ENCODE data around the gene LRRC75B. TPM values are rescaled to one million over a fixed set of nuclear protein-coding genes. Genes with fewer than 3 reads are reported as not detected.
"Not testable (repeated sequence)": the region's sequence is repeated elsewhere in the genome, so short reads cannot be mapped to it uniquely, and the experiment has no call there.

LRRC75B gene
- total RNA-seq, 2 experiments from 2014 or later, result 0.93 to 2.1 TPM

GRCh38 chr22:24595863-24596262 lies 3.0 kb upstream of the LRRC75B start:
- ChIA-PET CTCF (interaction anchor here (1.2 kb wide), 1 partner anchor 41 kb away, joined by 3 read pairs; the partner anchor contains the start of gene GUCD1), POLR2A (no interaction called here)
- Mint-ChIP-seq H3K27ac (no peak overlapping the region), H3K4me1 (peaks cover 17% of the 10 kb centered on the region), H3K27me3 (peaks cover 4% of the 10 kb centered on the region), H3K36me3 (ENCODE audit: low read depth) (no peaks in the 10 kb centered on the region), H3K9me3 (no peaks in the 10 kb centered on the region), H3K4me3 (no peak overlapping the region)
- DNase-seq, result no peak

GRCh38 chr22:24595228-24595627 lies 2.4 kb upstream of the LRRC75B start:
- ChIA-PET POLR2A (no interaction called here), CTCF (interaction anchor here (1.2 kb wide), 1 partner anchor 40 kb away, joined by 3 read pairs; the partner anchor contains the start of gene GUCD1)
- Mint-ChIP-seq H3K4me1 (peaks cover 13% of the 10 kb centered on the region), H3K27ac (no peak overlapping the region), H3K27me3 (peaks cover 4% of the 10 kb centered on the region), H3K36me3 (ENCODE audit: low read depth) (no peaks in the 10 kb centered on the region), H3K9me3 (no peaks in the 10 kb centered on the region), H3K4me3 (no peak overlapping the region)
- no peak for DNase-seq

DNA sequence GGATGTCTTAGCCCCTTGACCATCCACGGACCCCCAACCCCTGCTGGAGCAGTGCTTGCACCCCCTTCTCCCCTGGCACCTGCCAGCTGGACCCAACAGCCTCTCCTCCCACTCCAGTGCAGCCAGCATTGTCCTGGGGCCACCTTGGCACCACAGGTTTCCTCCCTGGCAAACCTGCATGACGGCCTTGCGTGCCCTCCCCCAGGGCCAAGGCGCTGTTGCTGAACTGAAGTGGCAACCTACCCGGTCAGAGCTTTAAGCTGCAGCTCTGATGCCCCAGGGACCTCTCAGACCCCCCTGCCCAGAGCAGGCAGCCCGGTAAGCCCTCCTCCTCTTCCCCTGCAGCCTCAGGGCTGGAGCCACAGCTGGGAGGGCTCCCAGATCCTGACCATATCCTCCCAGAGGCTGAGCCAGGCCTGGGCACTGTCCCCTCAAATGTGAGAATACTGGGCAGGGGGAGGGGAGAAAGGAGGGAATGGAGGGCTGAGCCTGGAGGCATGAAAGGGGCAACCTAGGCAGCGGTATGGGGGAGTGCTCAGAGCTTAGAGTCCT lies 1.8 kb upstream of the LRRC75B start:
- CTCF ChIA-PET, result interaction anchor here (1.2 kb wide), 1 partner anchor 39 kb away, joined by 3 read pairs; the partner anchor contains the start of gene GUCD1
- Mint-ChIP-seq H3K4me3 (no peak overlapping the region), H3K36me3 (ENCODE audit: low read depth) (no peaks in the 10 kb centered on the region), H3K27me3 (peaks cover 4% of the 10 kb centered on the region), H3K27ac (no peak overlapping the region), H3K4me1 (peaks cover 11% of the 10 kb centered on the region), H3K9me3 (no peaks in the 10 kb centered on the region)
- POLR2A ChIA-PET, result no interaction called here
- no peak for DNase-seq

DNA sequence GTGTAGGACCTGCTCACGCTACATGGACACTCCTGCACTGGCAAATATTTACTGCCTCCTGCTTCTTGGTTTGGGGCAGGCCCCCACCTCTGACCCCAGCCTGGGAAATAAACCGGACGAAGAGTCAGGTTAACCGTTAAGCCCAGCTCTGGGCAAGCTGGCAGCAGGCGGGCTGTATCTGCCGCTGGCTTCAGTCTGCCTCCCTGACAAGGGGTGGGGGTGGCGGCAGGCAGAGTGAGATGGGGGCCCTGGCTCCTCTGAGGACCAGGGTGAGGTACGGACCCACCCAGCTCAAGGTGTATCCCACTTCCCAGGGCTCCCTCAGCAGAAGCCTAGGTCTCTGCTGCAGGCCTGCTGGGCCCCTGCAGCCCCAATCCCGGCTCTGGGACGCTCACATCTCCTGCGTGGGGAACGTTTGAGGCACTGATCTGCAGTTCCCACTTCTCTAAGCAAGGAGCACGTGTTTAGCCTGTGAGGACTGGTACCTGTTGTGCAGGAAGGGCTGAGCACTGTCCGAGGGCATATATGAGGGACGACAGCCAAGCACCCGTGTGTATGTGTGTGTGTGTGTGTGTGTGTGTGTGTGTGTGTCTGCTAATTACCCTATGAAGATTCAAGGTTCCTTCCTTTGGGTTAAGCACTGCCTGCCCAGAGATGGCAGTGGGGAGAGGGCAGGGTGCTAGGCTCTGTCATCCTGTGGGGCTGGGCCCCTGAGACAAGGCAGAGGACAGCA lies 1.1 kb upstream of the LRRC75B start:
- CTCF ChIA-PET, result no interaction called here
- no peak overlapping the region for H3K4me3 Mint-ChIP-seq

GRCh38 chr22:24593559-24593835 lies 624 bp upstream of the LRRC75B start:
- DNase-seq; H3K27ac Mint-ChIP-seq; H3K36me3 Mint-ChIP-seq (ENCODE audit: low read depth); CTCF ChIA-PET; H3K27me3 Mint-ChIP-seq; H3K9me3 Mint-ChIP-seq; H3K4me1 Mint-ChIP-seq: not testable (repeated sequence)
- peak overlapping the region; percentile 62 for H3K4me3 Mint-ChIP-seq
- POLR2A ChIA-PET, result interaction anchor here (1.1 to 1.4 kb wide), 2 partner anchors 8 to 38 kb away, joined by 4 to 5 read pairs; partner anchors contain the start of gene GUCD1

More for the DNA sequence above, 1.1 kb upstream of the LRRC75B start:
- POLR2A ChIA-PET, result interaction anchor here (1.1 kb wide), 1 partner anchor 39 kb away, joined by 4 read pairs; the partner anchor contains the start of gene GUCD1
- Mint-ChIP-seq H3K27ac (no peak overlapping the region), H3K27me3 (peaks cover 4% of the 10 kb centered on the region), H3K9me3 (no peaks in the 10 kb centered on the region), H3K4me1 (peaks cover 6% of the 10 kb centered on the region), H3K36me3 (ENCODE audit: low read depth) (no peaks in the 10 kb centered on the region)
- no peak for DNase-seq

- POLR2A ChIA-PET, result interaction anchor here (1.1 to 1.4 kb wide), 2 partner anchors 9 to 37 kb away, joined by 4 to 5 read pairs; partner anchors contain the start of gene GUCD1
- no peaks in the 10 kb centered on the region for H3K36me3 Mint-ChIP-seq (ENCODE audit: low read depth)
- DNase-seq, result no peak
- H3K4me3 Mint-ChIP-seq, result peak overlapping the region; percentile 77
- H3K9me3 Mint-ChIP-seq, result no peaks in the 10 kb centered on the region
- H3K27ac Mint-ChIP-seq, result no peak overlapping the region
- CTCF ChIA-PET, result no interaction called here
- H3K27me3 Mint-ChIP-seq, result peaks cover 4% of the 10 kb centered on the region
- H3K4me1 Mint-ChIP-seq, result peaks cover 6% of the 10 kb centered on the region
These were observed 619 bp downstream of the LRRC75B start for GRCh38 chr22:24592058-24592850.

DNA sequence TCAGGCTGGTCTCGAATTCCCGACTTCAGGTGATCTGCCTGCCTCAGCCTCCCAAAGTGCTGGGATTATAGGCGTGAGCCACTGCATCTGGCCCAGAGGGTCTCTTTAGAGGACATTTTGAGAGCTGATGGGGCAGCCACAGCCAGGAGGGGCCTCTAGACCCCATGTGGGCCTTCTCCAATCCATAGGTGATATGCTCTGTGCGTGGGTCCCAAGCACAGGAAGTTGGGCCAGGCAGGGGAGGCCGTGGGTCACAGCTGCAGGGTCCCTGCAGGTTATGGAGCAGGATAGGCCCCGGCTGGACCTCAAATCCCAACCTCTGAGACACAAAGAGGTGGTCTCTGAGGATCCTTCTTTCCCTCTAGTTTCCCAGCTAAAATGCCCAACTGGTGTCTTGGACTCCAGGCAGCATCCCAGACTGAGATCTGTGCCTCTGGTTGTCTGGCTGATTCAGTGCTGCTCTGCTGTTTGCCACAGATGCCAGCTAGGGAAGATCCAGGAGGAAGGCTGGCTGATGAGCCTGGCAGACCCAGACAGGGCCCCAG lies 1.5 kb downstream of the LRRC75B start:
- Mint-ChIP-seq H3K36me3 (ENCODE audit: low read depth) (no peaks in the 10 kb centered on the region), H3K9me3 (no peaks in the 10 kb centered on the region), H3K4me3 (no peak overlapping the region), H3K27me3 (peaks cover 4% of the 10 kb centered on the region), H3K27ac (no peak overlapping the region), H3K4me1 (peaks cover 6% of the 10 kb centered on the region)
- ChIA-PET CTCF (no interaction called here), POLR2A (no interaction called here)
- no peak for DNase-seq

GRCh38 chr22:24590596-24591173 lies 2.2 kb downstream of the LRRC75B start:
- Mint-ChIP-seq H3K4me1 (peaks cover 6% of the 10 kb centered on the region), H3K27ac (no peak overlapping the region), H3K27me3 (peaks cover 4% of the 10 kb centered on the region), H3K36me3 (ENCODE audit: low read depth) (no peaks in the 10 kb centered on the region), H3K9me3 (no peaks in the 10 kb centered on the region), H3K4me3 (no peak overlapping the region)
- ChIA-PET POLR2A (no interaction called here), CTCF (no interaction called here)
- DNase-seq, result no peak

GRCh38 chr22:24589518-24590030 lies 3.3 kb downstream of the LRRC75B start:
- CTCF ChIA-PET, result no interaction called here
- Mint-ChIP-seq H3K36me3 (ENCODE audit: low read depth) (no peaks in the 10 kb centered on the region), H3K27me3 (peaks cover 4% of the 10 kb centered on the region), H3K27ac (no peak overlapping the region), H3K4me3 (no peak overlapping the region), H3K4me1 (peaks cover 6% of the 10 kb centered on the region), H3K9me3 (no peaks in the 10 kb centered on the region)
- DNase-seq, result no peak
- POLR2A ChIA-PET, result no interaction called here

GRCh38 chr22:24588757-24589481 lies 4.0 kb downstream of the LRRC75B start:
- Mint-ChIP-seq H3K4me3 (no peak overlapping the region), H3K27me3 (peaks cover 4% of the 10 kb centered on the region), H3K36me3 (ENCODE audit: low read depth) (no peaks in the 10 kb centered on the region), H3K9me3 (no peaks in the 10 kb centered on the region), H3K27ac (no peak overlapping the region), H3K4me1 (peaks cover 6% of the 10 kb centered on the region)
- POLR2A ChIA-PET, result no interaction called here
- no peak for DNase-seq
- CTCF ChIA-PET, result no interaction called here

- Mint-ChIP-seq H3K27ac (no peak overlapping the region), H3K36me3 (ENCODE audit: low read depth) (no peaks in the 10 kb centered on the region), H3K4me1 (peaks cover 6% of the 10 kb centered on the region), H3K4me3 (no peak overlapping the region), H3K9me3 (no peaks in the 10 kb centered on the region), H3K27me3 (peaks cover 4% of the 10 kb centered on the region)
- CTCF ChIA-PET, result no interaction called here
- DNase-seq, result no peak
- POLR2A ChIA-PET, result no interaction called here
These were observed 4.5 kb downstream of the LRRC75B start for GRCh38 chr22:24588381-24588756.

GRCh38 chr22:24587948-24588347 lies 4.9 kb downstream of the LRRC75B start:
- Mint-ChIP-seq H3K36me3 (ENCODE audit: low read depth) (no peaks in the 10 kb centered on the region), H3K4me3 (no peak overlapping the region), H3K9me3 (no peaks in the 10 kb centered on the region), H3K27me3 (peaks cover 4% of the 10 kb centered on the region), H3K27ac (no peak overlapping the region), H3K4me1 (peaks cover 6% of the 10 kb centered on the region)
- DNase-seq, result no peak
- POLR2A ChIA-PET, result interaction anchor here (1.2 kb wide), 1 partner anchor 33 kb away, joined by 7 read pairs; the partner anchor contains the start of gene GUCD1
- CTCF ChIA-PET, result no interaction called here
